Measurements from ENCODE around the gene HLA-DOB.
"Not testable (repeated sequence)": the region's sequence is repeated elsewhere in the genome, so short reads cannot be mapped to it uniquely, and the experiment has no call there.

Gene HLA-DOB

GRCh38 chr6:32794510-32794909 is 22.3 kb downstream of the HLA-DOB start:
- peaks cover 3% of the 10 kb centered on the region for H3K27me3 ChIP-seq (ENCODE audit: control insufficient read depth, insufficient read depth, low read length)
- H3K27ac ChIP-seq (ENCODE audit: low read depth, low read length): no peak overlapping the region
- H3K4me3 ChIP-seq (ENCODE audit: low read length): no peak overlapping the region
- no peaks in the 10 kb centered on the region for H3K36me3 ChIP-seq (ENCODE audit: control insufficient read depth, insufficient read depth, low read length)
- no peak overlapping the region for H3K9ac ChIP-seq (ENCODE audit: low read length)
- H3K4me1 ChIP-seq (ENCODE audit: control insufficient read depth, insufficient read depth, low read length): no peaks in the 10 kb centered on the region

GRCh38 chr6:32792901-32793435 is 23.8 kb downstream of the HLA-DOB start:
- no peaks in the 10 kb centered on the region for H3K4me1 ChIP-seq (ENCODE audit: control insufficient read depth, insufficient read depth, low read length)
- H3K9ac ChIP-seq (ENCODE audit: low read length): no peak overlapping the region
- no peak overlapping the region for H3K27ac ChIP-seq (ENCODE audit: low read depth, low read length)
- H3K27me3 ChIP-seq (ENCODE audit: control insufficient read depth, insufficient read depth, low read length): peaks cover 3% of the 10 kb centered on the region
- no peak overlapping the region for H3K4me3 ChIP-seq (ENCODE audit: low read length)
- H3K36me3 ChIP-seq (ENCODE audit: control insufficient read depth, insufficient read depth, low read length): no peaks in the 10 kb centered on the region

- H3K9ac ChIP-seq (ENCODE audit: low read length): no peak overlapping the region
- no peaks in the 10 kb centered on the region for H3K36me3 ChIP-seq (ENCODE audit: control insufficient read depth, insufficient read depth, low read length)
- no peaks in the 10 kb centered on the region for H3K4me1 ChIP-seq (ENCODE audit: control insufficient read depth, insufficient read depth, low read length)
- no peak overlapping the region for H3K27ac ChIP-seq (ENCODE audit: low read depth, low read length)
- H3K27me3 ChIP-seq (ENCODE audit: control insufficient read depth, insufficient read depth, low read length): no peaks in the 10 kb centered on the region
- H3K4me3 ChIP-seq (ENCODE audit: low read length): no peak overlapping the region
These were observed 26.5 kb downstream of the HLA-DOB start for GRCh38 chr6:32790306-32790705.

- H3K4me1 ChIP-seq (ENCODE audit: control insufficient read depth, insufficient read depth, low read length): no peaks in the 10 kb centered on the region
These were observed 30.8 kb downstream of the HLA-DOB start for GRCh38 chr6:32785781-32786533.

GRCh38 chr6:32782923-32783322 is 33.9 kb downstream of the HLA-DOB start:
- not testable (repeated sequence) for H3K9ac ChIP-seq (ENCODE audit: low read length); H3K27me3 ChIP-seq (ENCODE audit: control insufficient read depth, insufficient read depth, low read length); H3K4me3 ChIP-seq (ENCODE audit: low read length); H3K36me3 ChIP-seq (ENCODE audit: control insufficient read depth, insufficient read depth, low read length); H3K27ac ChIP-seq (ENCODE audit: low read depth, low read length); H3K4me1 ChIP-seq (ENCODE audit: control insufficient read depth, insufficient read depth, low read length)

More at GRCh38 chr6:32785781-32786533, 30.8 kb downstream of the HLA-DOB start:
- Histone ChIP-seq H3K9ac (ENCODE audit: low read length) (no peak overlapping the region), H3K4me3 (ENCODE audit: low read length) (no peak overlapping the region), H3K27ac (ENCODE audit: low read depth, low read length) (no peak overlapping the region), H3K27me3 (ENCODE audit: control insufficient read depth, insufficient read depth, low read length) (no peaks in the 10 kb centered on the region), H3K36me3 (ENCODE audit: control insufficient read depth, insufficient read depth, low read length) (no peaks in the 10 kb centered on the region)

GRCh38 chr6:32779036-32779435 is 37.8 kb downstream of the HLA-DOB start:
- Histone ChIP-seq H3K4me1 (ENCODE audit: control insufficient read depth, insufficient read depth, low read length) (no peaks in the 10 kb centered on the region), H3K36me3 (ENCODE audit: control insufficient read depth, insufficient read depth, low read length) (no peaks in the 10 kb centered on the region), H3K27ac (ENCODE audit: low read depth, low read length) (no peak overlapping the region), H3K4me3 (ENCODE audit: low read length) (no peak overlapping the region), H3K9ac (ENCODE audit: low read length) (no peak overlapping the region), H3K27me3 (ENCODE audit: control insufficient read depth, insufficient read depth, low read length) (no peaks in the 10 kb centered on the region)

- H3K36me3 ChIP-seq (ENCODE audit: control insufficient read depth, insufficient read depth, low read length): no peaks in the 10 kb centered on the region
- H3K4me3 ChIP-seq (ENCODE audit: low read length): no peak overlapping the region
- H3K27me3 ChIP-seq (ENCODE audit: control insufficient read depth, insufficient read depth, low read length): no peaks in the 10 kb centered on the region
- H3K27ac ChIP-seq (ENCODE audit: low read depth, low read length): no peak overlapping the region
- no peak overlapping the region for H3K9ac ChIP-seq (ENCODE audit: low read length)
- no peaks in the 10 kb centered on the region for H3K4me1 ChIP-seq (ENCODE audit: control insufficient read depth, insufficient read depth, low read length)
These were observed 41.7 kb downstream of the HLA-DOB start for GRCh38 chr6:32775071-32775470.

- Histone ChIP-seq H3K9ac (ENCODE audit: low read length) (no peak overlapping the region), H3K27ac (ENCODE audit: low read depth, low read length) (no peak overlapping the region), H3K36me3 (ENCODE audit: control insufficient read depth, insufficient read depth, low read length) (no peaks in the 10 kb centered on the region), H3K4me1 (ENCODE audit: control insufficient read depth, insufficient read depth, low read length) (no peaks in the 10 kb centered on the region), H3K4me3 (ENCODE audit: low read length) (no peak overlapping the region), H3K27me3 (ENCODE audit: control insufficient read depth, insufficient read depth, low read length) (no peaks in the 10 kb centered on the region)
These were observed 42.4 kb downstream of the HLA-DOB start for GRCh38 chr6:32774426-32774825.

GRCh38 chr6:32772656-32773055 is 44.1 kb downstream of the HLA-DOB start:
- no peaks in the 10 kb centered on the region for H3K36me3 ChIP-seq (ENCODE audit: control insufficient read depth, insufficient read depth, low read length)
- no peak overlapping the region for H3K9ac ChIP-seq (ENCODE audit: low read length)
- no peaks in the 10 kb centered on the region for H3K27me3 ChIP-seq (ENCODE audit: control insufficient read depth, insufficient read depth, low read length)
- no peak overlapping the region for H3K27ac ChIP-seq (ENCODE audit: low read depth, low read length)
- no peaks in the 10 kb centered on the region for H3K4me1 ChIP-seq (ENCODE audit: control insufficient read depth, insufficient read depth, low read length)
- H3K4me3 ChIP-seq (ENCODE audit: low read length): no peak overlapping the region

GRCh38 chr6:32764048-32764447 is 52.8 kb downstream of the HLA-DOB start:
- Histone ChIP-seq H3K4me3 (ENCODE audit: low read length) (no peak overlapping the region), H3K27me3 (ENCODE audit: control insufficient read depth, insufficient read depth, low read length) (no peaks in the 10 kb centered on the region), H3K4me1 (ENCODE audit: control insufficient read depth, insufficient read depth, low read length) (no peaks in the 10 kb centered on the region), H3K27ac (ENCODE audit: low read depth, low read length) (no peak overlapping the region), H3K36me3 (ENCODE audit: control insufficient read depth, insufficient read depth, low read length) (no peaks in the 10 kb centered on the region), H3K9ac (ENCODE audit: low read length) (no peak overlapping the region)

- H3K27ac ChIP-seq (ENCODE audit: low read depth, low read length): no peak within 1 kb of the TSS
- H3K4me1 ChIP-seq (ENCODE audit: control insufficient read depth, insufficient read depth, low read length): no peaks in the 10 kb centered on the region
- no peak within 1 kb of the TSS for H3K9ac ChIP-seq (ENCODE audit: low read length)
- no peaks in the 10 kb centered on the region for H3K36me3 ChIP-seq (ENCODE audit: control insufficient read depth, insufficient read depth, low read length)
- no peak within 1 kb of the TSS for H3K4me3 ChIP-seq (ENCODE audit: low read length)
- no peaks in the 10 kb centered on the region for H3K27me3 ChIP-seq (ENCODE audit: control insufficient read depth, insufficient read depth, low read length)
These were observed 53.4 kb downstream of the HLA-DOB start, which contains the start of gene HLA-DQB2 for GRCh38 chr6:32763421-32763820. Gene HLA-DQB2, minus strand, starts transcription at chr6:32763532. Its CDS starts 62 bp downstream, at chr6:32763470.

Data from rectal smooth muscle tissue (tissue), 1 donor.